Brain microvascular endothelial cell (primary cell): ENCODE measurements around the gene CPVL.

Experiments
- DNase-seq: peaks from one replicate; pipeline ENCODE4 v3.0.0-alpha.2; 2020
- H3K27ac ChIP-seq: fragments of 250-450 bp; sonication (Bioruptor Pico); 2 replicates; pipeline ENCODE4 v1.5.1; 2020; ENCODE audit warnings: mild to moderate bottlenecking, moderate library complexity
- H3K27me3 ChIP-seq: fragments of 250-450 bp; sonication (Bioruptor Pico); replicated peaks from 2 replicates; pipeline ENCODE4 v1.5.1; 2020; ENCODE audit warnings: mild to moderate bottlenecking
- H3K36me3 ChIP-seq: fragments of 250-450 bp; sonication (Bioruptor Pico); replicated peaks from 2 replicates; pipeline ENCODE4 v1.5.1; 2020; ENCODE audit warnings: mild to moderate bottlenecking
- H3K4me3 ChIP-seq: 2 replicates; pipeline ENCODE4 v1.5.1; 2011; ENCODE audit warnings: low read depth, mild to moderate bottlenecking, control low read depth, low read length, moderate library complexity
- CTCF ChIP-seq: IDR thresholded peaks from 2 replicates; pipeline ENCODE4 v1.5.1; 2011; ENCODE audit warnings: low read depth, mild to moderate bottlenecking, moderate library complexity, low read length, control low read depth, inconsistent platforms; ENCODE audit errors: missing control alignments
- in situ Hi-C: cut with HindIII; loops from 2 replicates; pipeline ENCODE4 v1.10.0; 2017; ENCODE audit warnings: low sequenced_read_pairs, low pct_ligation_motif_present

Gene CPVL

DNA sequence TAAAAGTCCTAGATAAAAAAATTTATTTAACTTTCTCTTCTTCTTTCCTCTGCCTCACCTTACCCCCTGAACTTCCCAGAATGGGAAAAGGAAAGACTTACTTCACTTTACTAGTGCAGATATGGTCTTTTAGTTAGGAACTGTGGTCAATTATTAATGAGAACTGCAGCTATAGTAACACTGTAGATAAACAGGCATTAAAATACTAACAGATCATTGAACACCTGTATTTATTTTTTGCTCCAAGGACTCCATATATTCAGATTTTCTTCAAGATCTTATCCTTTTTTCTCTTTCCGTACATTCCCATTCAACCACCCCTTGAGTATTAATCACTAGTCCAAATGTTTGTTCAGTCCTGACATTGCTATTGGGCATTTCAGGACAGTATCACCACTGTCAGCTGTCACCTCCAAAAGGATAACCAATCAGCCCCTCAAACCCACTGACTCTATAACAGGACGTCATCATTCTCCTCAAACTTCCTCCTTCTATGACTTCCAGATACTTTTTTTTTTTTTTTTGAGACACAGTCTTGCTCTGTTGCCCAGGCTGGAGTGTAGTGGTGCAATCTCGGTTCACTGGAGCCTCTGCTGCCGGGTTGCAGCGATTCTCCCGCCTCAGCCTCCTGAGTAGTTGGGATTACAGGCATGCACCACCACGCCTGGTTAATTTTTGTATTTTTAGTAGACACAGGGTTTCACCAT is 4.2 kb downstream of the CPVL start:
- no peak for DNase-seq
- TF ChIP-seq CTCF: no peak
- H3K27ac ChIP-seq: no peak overlapping the region
- no peaks in the 10 kb centered on the region for H3K36me3 ChIP-seq
- H3K27me3 ChIP-seq: peaks cover 23% of the 10 kb centered on the region
- in situ Hi-C loops: no loop called here
- no peak overlapping the region for H3K4me3 ChIP-seq

DNA sequence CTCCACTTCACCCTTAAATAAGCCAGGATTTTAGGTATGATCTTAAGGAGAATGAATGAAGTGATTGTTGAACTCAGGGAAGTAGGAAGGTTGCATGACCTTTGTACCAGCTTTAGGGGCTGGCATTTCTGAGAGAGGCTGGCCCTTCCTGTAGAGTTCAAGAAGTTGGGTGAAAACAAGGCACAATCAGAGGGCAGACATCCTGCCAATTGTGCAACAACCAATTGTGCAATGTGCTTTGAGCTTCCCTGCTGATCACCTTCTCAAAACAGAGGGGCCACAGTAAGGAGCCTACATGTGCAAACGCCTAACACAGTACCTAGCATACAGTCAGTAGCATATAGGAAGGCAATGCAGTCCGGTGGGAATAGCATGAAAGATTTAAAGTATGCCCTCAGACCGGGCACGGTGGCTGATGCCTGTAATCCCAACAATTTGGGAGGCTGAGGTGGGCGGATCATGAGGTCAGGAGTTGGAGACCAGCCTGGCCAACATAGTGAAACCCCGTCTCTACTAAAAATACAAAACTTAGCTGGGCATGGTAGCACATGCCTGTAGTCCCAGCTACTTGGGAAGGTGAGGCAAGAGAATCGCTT is 5.4 kb downstream of the CPVL start:
- Histone ChIP-seq H3K36me3 (no peaks in the 10 kb centered on the region), H3K27ac (no peak overlapping the region), H3K27me3 (peaks cover 12% of the 10 kb centered on the region), H3K4me3 (no peak overlapping the region)
- no peak for TF ChIP-seq CTCF
- DNase-seq: no peak
- in situ Hi-C loops: no loop called here

- H3K27me3 ChIP-seq: peaks cover under 1% of the 10 kb centered on the region
- H3K4me3 ChIP-seq: no peak overlapping the region
- no peak overlapping the region for H3K27ac ChIP-seq
- TF ChIP-seq CTCF: no peak
- no peaks in the 10 kb centered on the region for H3K36me3 ChIP-seq
- in situ Hi-C loops: no loop called here
- peak; percentile 10 for DNase-seq
Measured at GRCh38 chr7:29139796-29140195, 6.5 kb downstream of the CPVL start.

- peak; percentile 17 for DNase-seq
- no peak for TF ChIP-seq CTCF
- in situ Hi-C loops: no loop called here
- no peak overlapping the region for H3K4me3 ChIP-seq
- no peak overlapping the region for H3K27ac ChIP-seq
- H3K36me3 ChIP-seq: no peaks in the 10 kb centered on the region
- no peaks in the 10 kb centered on the region for H3K27me3 ChIP-seq
Measured at GRCh38 chr7:29139191-29139590, 7.1 kb downstream of the CPVL start.

GRCh38 chr7:29138588-29138987 is 7.7 kb downstream of the CPVL start:
- Histone ChIP-seq H3K4me3 (no peak overlapping the region), H3K27ac (no peak overlapping the region), H3K27me3 (no peaks in the 10 kb centered on the region), H3K36me3 (no peaks in the 10 kb centered on the region)
- no peak for TF ChIP-seq CTCF
- in situ Hi-C loops: no loop called here
- no peak for DNase-seq
